VCaP (cell line): Measurements from ENCODE around the gene PKP1.

Source experiments
- H3K27ac ChIP-seq: fragments of 450-650 bp; 2 replicates; pipeline ENCODE4 v1.5.1; 2017
- CTCF ChIP-seq: fragments of 450-650 bp; conservative IDR thresholded peaks from 2 replicates; pipeline ENCODE4 v1.5.1; 2017; ENCODE audit warnings: mild to moderate bottlenecking, moderate library complexity

The PKP1 gene

GRCh38 chr1:201354901-201355295, 71.6 kb downstream of the PKP1 start:
- no peak overlapping the region for H3K27ac ChIP-seq
- TF ChIP-seq CTCF = no peak

- no peak overlapping the region for H3K27ac ChIP-seq
- no peak for TF ChIP-seq CTCF
Measured at GRCh38 chr1:201355471-201355870, 72.2 kb downstream of the PKP1 start.

GRCh38 chr1:201356236-201356635, 72.9 kb downstream of the PKP1 start:
- no peak overlapping the region for H3K27ac ChIP-seq
- TF ChIP-seq CTCF = no peak

GRCh38 chr1:201356701-201357100, 73.4 kb downstream of the PKP1 start:
- TF ChIP-seq CTCF = no peak
- H3K27ac ChIP-seq = no peak overlapping the region

GRCh38 chr1:201357211-201357610, 73.9 kb downstream of the PKP1 start:
- no peak overlapping the region for H3K27ac ChIP-seq
- TF ChIP-seq CTCF = no peak

- H3K27ac ChIP-seq = no peak overlapping the region
- TF ChIP-seq CTCF = no peak
Measured at GRCh38 chr1:201357636-201358348, 74.5 kb downstream of the PKP1 start.

- no peak overlapping the region for H3K27ac ChIP-seq
- no peak for TF ChIP-seq CTCF
Measured at GRCh38 chr1:201358596-201358995, 75.3 kb downstream of the PKP1 start.
